Measurements from ENCODE around the gene CUTC.

DNA sequence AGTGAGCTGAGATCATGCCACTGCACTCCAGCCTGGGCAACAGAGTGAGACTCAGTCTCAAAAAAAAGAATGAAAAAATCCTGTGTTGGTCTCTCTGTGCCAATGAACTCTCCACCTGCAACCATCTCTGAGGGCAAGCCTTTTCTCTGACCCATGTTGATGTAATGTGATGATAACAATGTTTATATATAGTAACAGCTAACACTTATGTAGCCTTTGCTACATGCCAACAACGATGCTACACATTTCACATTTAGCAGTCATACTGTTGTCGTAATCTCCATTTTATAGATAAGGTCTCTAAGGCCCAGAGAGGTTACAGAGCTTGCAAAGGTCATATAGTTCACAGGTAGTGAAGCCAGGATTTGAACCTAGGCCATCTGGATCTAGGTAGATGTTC is 11.6 kb upstream of the CUTC start:
- TF ChIP-seq CTCF (conservative IDR thresholded peaks at IDR 0.05 in 1 of 2, IDR thresholded peaks at IDR 0.05 in 1 of 2; ENCODE audit: extremely low read depth in 1 of 2, insufficient read depth in 1 of 2, low read depth in 1 of 2, low read length in 2 of 2) (no peak), EZH2 (IDR thresholded peaks at IDR 0.05; ENCODE audit: borderline replicate concordance, low read length) (no peak)

Measured in mammary epithelial cell (primary cell).